ENCODE measurements around the gene NUP42. TPM values are rescaled to one million over a fixed set of nuclear protein-coding genes. Genes with fewer than 3 reads are reported as not detected.

The NUP42 gene
- total RNA-seq, 6 experiments from 2014 or later = 13.5 to 19.9 (median 19.1) TPM

DNA sequence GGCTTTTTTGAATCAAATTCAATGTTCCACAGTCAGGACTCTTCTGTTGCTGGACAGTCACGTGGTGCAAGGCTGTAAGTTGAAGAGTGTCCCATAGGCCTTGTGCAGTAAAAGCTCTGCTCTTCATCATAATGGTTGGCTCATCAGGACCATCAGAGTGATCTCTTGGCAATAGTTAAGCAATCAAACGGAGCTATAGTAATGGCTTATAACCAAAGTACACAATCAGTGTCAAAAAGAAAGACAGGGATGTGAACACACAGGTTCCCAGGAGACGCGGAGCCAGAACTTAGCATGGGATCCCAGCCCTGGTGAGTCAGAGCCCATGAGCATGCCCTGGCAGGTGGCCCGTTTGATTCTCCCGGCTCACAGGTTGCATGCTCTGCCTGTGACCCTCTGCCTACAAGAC, 54.0 kb downstream of the NUP42 start:
- Mint-ChIP-seq H3K9me3 (no peaks in the 10 kb centered on the region), H3K4me1 (ENCODE audit: low read depth) (peaks cover 8% of the 10 kb centered on the region; the same call in 1 of the 2 replicates), H3K27me3 (ENCODE audit: insufficient read depth) (no peaks in the 10 kb centered on the region), H3K4me3 (no peak overlapping the region), H3K27ac (no peak overlapping the region), H3K36me3 (ENCODE audit: low read depth) (no peaks in the 10 kb centered on the region)
- no peak for DNase-seq
- TF ChIP-seq, protein P1, sequence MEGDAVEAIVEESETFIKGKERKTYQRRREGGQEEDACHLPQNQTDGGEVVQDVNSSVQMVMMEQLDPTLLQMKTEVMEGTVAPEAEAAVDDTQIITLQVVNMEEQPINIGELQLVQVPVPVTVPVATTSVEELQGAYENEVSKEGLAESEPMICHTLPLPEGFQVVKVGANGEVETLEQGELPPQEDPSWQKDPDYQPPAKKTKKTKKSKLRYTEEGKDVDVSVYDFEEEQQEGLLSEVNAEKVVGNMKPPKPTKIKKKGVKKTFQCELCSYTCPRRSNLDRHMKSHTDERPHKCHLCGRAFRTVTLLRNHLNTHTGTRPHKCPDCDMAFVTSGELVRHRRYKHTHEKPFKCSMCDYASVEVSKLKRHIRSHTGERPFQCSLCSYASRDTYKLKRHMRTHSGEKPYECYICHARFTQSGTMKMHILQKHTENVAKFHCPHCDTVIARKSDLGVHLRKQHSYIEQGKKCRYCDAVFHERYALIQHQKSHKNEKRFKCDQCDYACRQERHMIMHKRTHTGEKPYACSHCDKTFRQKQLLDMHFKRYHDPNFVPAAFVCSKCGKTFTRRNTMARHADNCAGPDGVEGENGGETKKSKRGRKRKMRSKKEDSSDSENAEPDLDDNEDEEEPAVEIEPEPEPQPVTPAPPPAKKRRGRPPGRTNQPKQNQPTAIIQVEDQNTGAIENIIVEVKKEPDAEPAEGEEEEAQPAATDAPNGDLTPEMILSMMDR (IDR thresholded peaks at IDR 0.05) = no peak

DNA sequence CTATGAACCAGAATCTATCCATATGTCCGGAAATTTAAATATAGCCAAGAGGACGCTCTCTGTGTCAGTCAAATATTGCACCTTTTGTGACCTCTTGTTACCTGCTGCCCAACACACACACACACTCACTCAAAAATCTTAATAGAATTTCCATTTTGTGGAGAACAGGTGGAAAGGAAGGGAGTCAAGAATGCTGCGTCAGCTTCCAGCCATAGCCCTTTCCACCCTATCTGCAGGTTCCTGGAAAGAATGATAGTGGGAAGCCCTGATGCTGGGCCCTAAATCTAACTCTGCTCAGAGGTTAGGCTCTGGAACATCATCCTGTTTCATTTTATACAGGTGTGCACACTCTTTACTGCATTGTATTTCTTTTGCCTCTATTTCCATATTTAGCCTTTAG, 55.2 kb downstream of the NUP42 start:
- DNase-seq = no peak
- H3K4me3 Mint-ChIP-seq = no peak overlapping the region
- TF ChIP-seq, protein P1 (IDR thresholded peaks at IDR 0.05) = no peak
- no peaks in the 10 kb centered on the region for H3K9me3 Mint-ChIP-seq
- H3K27me3 Mint-ChIP-seq (ENCODE audit: insufficient read depth) = no peaks in the 10 kb centered on the region
- H3K27ac Mint-ChIP-seq = no peak overlapping the region
- H3K36me3 Mint-ChIP-seq (ENCODE audit: low read depth) = no peaks in the 10 kb centered on the region
- peaks cover 8% of the 10 kb centered on the region; the same call in 1 of the 2 replicates for H3K4me1 Mint-ChIP-seq (ENCODE audit: low read depth)

DNA sequence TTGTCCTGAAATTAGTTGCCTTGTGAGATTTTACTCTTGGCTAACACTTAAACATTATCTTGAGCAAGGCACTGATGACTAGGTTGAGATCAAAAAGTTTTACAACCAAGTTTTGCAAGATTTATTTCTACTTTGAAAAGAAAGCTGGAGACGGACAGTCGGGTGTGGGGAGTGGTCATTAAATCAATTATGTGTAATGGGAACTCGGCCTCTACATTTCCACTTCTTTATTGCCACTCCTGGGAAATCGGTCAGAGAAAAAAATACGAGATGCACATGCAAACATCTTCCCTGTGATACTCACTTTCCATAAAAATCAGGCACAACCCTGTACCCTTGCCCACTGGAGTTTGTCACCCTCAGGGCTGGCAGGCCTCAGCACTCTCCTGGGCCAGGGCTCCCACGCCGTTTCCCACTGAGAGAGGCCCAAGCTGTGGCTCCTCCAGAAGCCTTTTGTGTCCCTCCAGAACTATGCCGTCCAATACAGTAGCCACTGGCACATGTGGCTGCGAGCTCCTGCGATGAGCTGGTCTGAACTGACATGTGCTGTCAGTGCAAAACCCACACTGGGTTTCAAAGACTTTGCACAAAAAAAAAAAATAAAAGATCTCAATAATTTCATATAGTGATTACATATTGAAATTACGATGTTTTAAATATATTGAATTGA, 57.3 kb downstream of the NUP42 start:
- no peak overlapping the region for H3K27ac Mint-ChIP-seq
- H3K27me3 Mint-ChIP-seq (ENCODE audit: insufficient read depth) = no peaks in the 10 kb centered on the region
- no peak for DNase-seq
- H3K9me3 Mint-ChIP-seq = no peaks in the 10 kb centered on the region
- H3K4me3 Mint-ChIP-seq = no peak overlapping the region
- H3K36me3 Mint-ChIP-seq (ENCODE audit: low read depth) = no peaks in the 10 kb centered on the region
- H3K4me1 Mint-ChIP-seq (ENCODE audit: low read depth) = peaks cover 27% of the 10 kb centered on the region
- TF ChIP-seq, protein P1 (IDR thresholded peaks at IDR 0.05) = no peak

DNA sequence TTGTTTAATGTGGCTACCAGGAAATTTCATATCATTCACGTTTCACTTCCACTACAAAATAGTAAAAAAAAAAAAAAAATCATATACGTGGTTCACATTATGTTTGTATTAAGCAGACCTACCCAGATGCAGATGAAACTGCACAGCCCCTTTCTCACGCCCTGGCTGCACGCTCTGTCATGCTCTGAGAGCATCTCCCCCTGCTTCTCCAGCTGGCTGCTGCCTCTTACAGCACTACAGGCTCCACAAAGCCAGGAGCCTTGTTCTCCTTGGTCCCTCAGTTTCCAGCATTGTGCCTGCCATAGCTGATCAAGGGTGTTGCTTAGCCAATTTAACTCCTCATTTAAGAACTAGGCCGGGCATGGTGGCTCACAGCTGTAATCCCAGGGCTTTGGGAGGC, 57.9 kb downstream of the NUP42 start:
- Mint-ChIP-seq H3K9me3 (no peaks in the 10 kb centered on the region), H3K27me3 (ENCODE audit: insufficient read depth) (no peaks in the 10 kb centered on the region), H3K4me3 (no peak overlapping the region)

DNA sequence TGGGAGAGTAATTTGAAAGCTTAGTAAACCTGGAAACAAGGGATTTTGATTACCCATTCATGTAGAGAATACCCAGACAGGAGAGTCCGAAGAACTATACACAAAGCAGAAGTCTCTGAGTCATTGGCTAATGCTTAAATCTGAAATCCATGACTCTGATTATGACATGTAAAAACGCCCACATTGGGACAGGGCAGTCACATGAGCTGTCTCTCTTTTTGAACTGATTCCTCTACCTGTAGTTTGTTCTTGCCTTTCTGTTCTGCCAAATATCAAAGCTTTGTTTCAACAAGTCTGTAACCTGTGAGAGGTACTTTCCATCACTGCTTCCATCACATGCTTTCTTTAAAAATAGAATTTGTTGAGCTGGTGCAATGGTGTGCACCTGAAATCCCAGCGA, 60.5 kb downstream of the NUP42 start:
- no peak for DNase-seq
- Mint-ChIP-seq H3K9me3 (no peaks in the 10 kb centered on the region), H3K4me1 (ENCODE audit: low read depth) (peaks cover 40% of the 10 kb centered on the region), H3K36me3 (ENCODE audit: low read depth) (no peaks in the 10 kb centered on the region), H3K27ac (no peak overlapping the region), H3K27me3 (ENCODE audit: insufficient read depth) (no peaks in the 10 kb centered on the region), H3K4me3 (no peak overlapping the region)
- TF ChIP-seq, protein P1 (IDR thresholded peaks at IDR 0.05) = no peak

More for the DNA sequence above, 57.9 kb downstream of the NUP42 start:
- TF ChIP-seq, protein P1 (IDR thresholded peaks at IDR 0.05) = no peak
- no peaks in the 10 kb centered on the region for H3K36me3 Mint-ChIP-seq (ENCODE audit: low read depth)
- no peak for DNase-seq
- no peak overlapping the region for H3K27ac Mint-ChIP-seq
- peaks cover 25% of the 10 kb centered on the region for H3K4me1 Mint-ChIP-seq (ENCODE audit: low read depth)
